Parathyroid adenoma (tissue), 2 donors: ENCODE measurements around the gene MARF1.

ENCODE experiments used
- H2AFZ ChIP-seq: fragments of 300-600 bp; sonication (generic); one replicate; pipeline ENCODE4 v1.7.0; 2017; ENCODE audit warnings: antibody characterized with exemption, mild to moderate bottlenecking
- H3K27ac ChIP-seq: fragments of 300-600 bp; sonication (generic); one replicate; pipeline ENCODE4 v1.7.0; 2017
- H3K27me3 ChIP-seq: fragments of 300-600 bp; sonication (generic); one replicate; pipeline ENCODE4 v1.7.0; 2017; ENCODE audit warnings: low read length; ENCODE audit not compliant: control insufficient read depth, insufficient read depth
- H3K36me3 ChIP-seq: fragments of 300-600 bp; sonication (generic); one replicate; pipeline ENCODE4 v1.7.0; 2017; ENCODE audit warnings: low read length; ENCODE audit not compliant: control insufficient read depth, insufficient read depth
- H3K4me1 ChIP-seq: fragments of 300-600 bp; sonication (generic); one replicate; pipeline ENCODE4 v1.7.0; 2017; ENCODE audit warnings: control low read depth
- H3K4me2 ChIP-seq: fragments of 300-600 bp; sonication (generic); one replicate; pipeline ENCODE4 v1.7.0; 2017; ENCODE audit warnings: low read length
- H3K4me3 ChIP-seq: fragments of 300-600 bp; sonication (generic); one replicate; pipeline ENCODE4 v1.7.0; 2017; ENCODE audit warnings: low read depth, low read length
- H3K79me2 ChIP-seq: fragments of 300-600 bp; sonication (generic); one replicate; pipeline ENCODE4 v1.7.0; 2017; ENCODE audit warnings: control low read depth
- H3K9ac ChIP-seq: fragments of 300-600 bp; sonication (generic); one replicate; pipeline ENCODE4 v1.7.0; 2017; ENCODE audit warnings: mild to moderate bottlenecking
- H3K9me3 ChIP-seq: fragments of 300-600 bp; sonication (generic); one replicate; pipeline ENCODE4 v1.7.0; 2017; ENCODE audit warnings: low read length; ENCODE audit not compliant: control insufficient read depth
- CTCF ChIP-seq: fragments of 300-600 bp; sonication (generic); IDR thresholded peaks from one replicate; pipeline ENCODE4 v1.7.0; 2017; ENCODE audit warnings: antibody characterized with exemption, mild to moderate bottlenecking
- donor health status: primary hyperparathyroidism.

Gene MARF1

GRCh38 chr16:15599303-15600070 is 43.5 kb downstream of the MARF1 start:
- H3K27me3 ChIP-seq: no peaks in the 10 kb centered on the region
- no peak for TF ChIP-seq CTCF
- no peaks in the 10 kb centered on the region for H3K79me2 ChIP-seq
- H2AFZ ChIP-seq: no peak overlapping the region
- no peaks in the 10 kb centered on the region for H3K36me3 ChIP-seq
- H3K4me2 ChIP-seq: no peak overlapping the region
- no peak overlapping the region for H3K4me3 ChIP-seq
- H3K27ac ChIP-seq: no peak overlapping the region
- H3K9me3 ChIP-seq: no peaks in the 10 kb centered on the region
- no peaks in the 10 kb centered on the region for H3K4me1 ChIP-seq
- H3K9ac ChIP-seq: no peak overlapping the region

- Histone ChIP-seq H3K4me3 (no peak overlapping the region), H3K9me3 (no peaks in the 10 kb centered on the region), H3K4me2 (no peak overlapping the region), H3K36me3 (no peaks in the 10 kb centered on the region), H2AFZ (no peak overlapping the region), H3K27me3 (no peaks in the 10 kb centered on the region), H3K4me1 (no peaks in the 10 kb centered on the region), H3K79me2 (no peaks in the 10 kb centered on the region), H3K9ac (no peak overlapping the region), H3K27ac (no peak overlapping the region)
- no peak for TF ChIP-seq CTCF
Measured at GRCh38 chr16:15598648-15599190, 44.2 kb downstream of the MARF1 start.

- TF ChIP-seq CTCF: no peak
- no peaks in the 10 kb centered on the region for H3K36me3 ChIP-seq
Measured at GRCh38 chr16:15597822-15598647, 44.9 kb downstream of the MARF1 start.

GRCh38 chr16:15597135-15597534 is 45.8 kb downstream of the MARF1 start:
- H2AFZ ChIP-seq: no peak overlapping the region
- H3K27me3 ChIP-seq: no peaks in the 10 kb centered on the region
- H3K9me3 ChIP-seq: no peaks in the 10 kb centered on the region
- H3K4me3 ChIP-seq: no peak overlapping the region
- H3K4me1 ChIP-seq: no peaks in the 10 kb centered on the region
- H3K36me3 ChIP-seq: no peaks in the 10 kb centered on the region
- no peak overlapping the region for H3K27ac ChIP-seq
- no peak overlapping the region for H3K9ac ChIP-seq
- no peak overlapping the region for H3K4me2 ChIP-seq
- no peak for TF ChIP-seq CTCF
- no peaks in the 10 kb centered on the region for H3K79me2 ChIP-seq

More at GRCh38 chr16:15597822-15598647, 44.9 kb downstream of the MARF1 start:
- H3K4me1 ChIP-seq: no peaks in the 10 kb centered on the region
- no peak overlapping the region for H3K27ac ChIP-seq
- no peaks in the 10 kb centered on the region for H3K27me3 ChIP-seq
- H3K79me2 ChIP-seq: no peaks in the 10 kb centered on the region
- H3K4me3 ChIP-seq: no peak overlapping the region
- no peak overlapping the region for H3K4me2 ChIP-seq
- H3K9ac ChIP-seq: no peak overlapping the region
- H3K9me3 ChIP-seq: no peaks in the 10 kb centered on the region
- H2AFZ ChIP-seq: no peak overlapping the region
